Calu3 (cell line): ENCODE measurements around the gene SMCO4. TPM values are rescaled to one million over a fixed set of nuclear protein-coding genes. Genes with fewer than 3 reads are reported as not detected.

Source experiments
- BruUV-seq: library from RNA; stranded (reverse); fragments of 400-500 nt; replicated peaks from 2 replicates; lab custom pipeline; 2021; lab: Mats Ljungman, UMichigan
- CTCF ChIA-PET: fragments of 300-600 bp; sonication (Branson Sonifier 250); formaldehyde crosslinking; loops from one replicate; lab custom pipeline; 2022; ENCODE audit warnings: antibody characterized with exemption; lab: Charles Lee
- DNase-seq: peaks from one replicate; pipeline ENCODE4 v3.0.0; 2022
- H3K27ac Mint-ChIP-seq: one replicate; pipeline ENCODE4 v1.8.0; 2022; ENCODE audit warnings: mixed read lengths; ENCODE audit not compliant: unreplicated experiment
- H3K27me3 Mint-ChIP-seq: one replicate; pipeline ENCODE4 v1.8.0; 2022; ENCODE audit warnings: mixed read lengths; ENCODE audit not compliant: unreplicated experiment
- H3K36me3 Mint-ChIP-seq: one replicate; pipeline ENCODE4 v1.8.0; 2022; ENCODE audit warnings: mild to moderate bottlenecking, moderate library complexity, mixed read lengths; ENCODE audit not compliant: insufficient read depth, unreplicated experiment
- H3K4me1 Mint-ChIP-seq: one replicate; pipeline ENCODE4 v1.8.0; 2022; ENCODE audit warnings: mild to moderate bottlenecking, low read depth, mixed read lengths; ENCODE audit not compliant: unreplicated experiment
- H3K4me3 Mint-ChIP-seq: one replicate; pipeline ENCODE4 v1.8.0; 2022; ENCODE audit warnings: mild to moderate bottlenecking, low read depth, moderate library complexity, mixed read lengths; ENCODE audit not compliant: unreplicated experiment
- H3K9me3 Mint-ChIP-seq: one replicate; pipeline ENCODE4 v1.8.0; 2022; ENCODE audit warnings: low read depth, mixed read lengths; ENCODE audit not compliant: unreplicated experiment
- CTCF ChIP-seq: fragments of 200-600 bp; IDR thresholded peaks from one replicate; pipeline ENCODE4 v1.8.0; 2022; ENCODE audit warnings: antibody characterized with exemption; ENCODE audit not compliant: unreplicated experiment
- intact Hi-C: fragments of 100-400 bp; cut with micrococcal nuclease; formaldehyde crosslinking; loops from one replicate; pipeline ENCODE4 v1.10.0; 2022; ENCODE audit not compliant: unreplicated experiment
- total RNA-seq: library from RNA; stranded (reverse); gene quantifications from 2 replicates; pipeline ENCODE4 v1.2.3, GENCODE V29; 2022

Gene SMCO4
- total RNA-seq, 1 experiment from 2014 or later = 16.4 TPM

- Mint-ChIP-seq H3K9me3 (no peaks in the 10 kb centered on the region), H3K27me3 (no peaks in the 10 kb centered on the region), H3K27ac (no peak overlapping the region), H3K36me3 (no peaks in the 10 kb centered on the region), H3K4me1 (peaks cover 24% of the 10 kb centered on the region), H3K4me3 (no peak overlapping the region)
- intact Hi-C loops = no loop called here
- BruUV-seq = no TSS peak
- CTCF ChIA-PET = no interaction called here
- TF ChIP-seq CTCF = no peak
- DNase-seq = no peak
Observed at GRCh38 chr11:93497596-93497995, 45.6 kb downstream of the SMCO4 start.

GRCh38 chr11:93494357-93494756 is 48.8 kb downstream of the SMCO4 start:
- Mint-ChIP-seq H3K27ac (no peak overlapping the region), H3K4me3 (no peak overlapping the region), H3K4me1 (peaks cover 31% of the 10 kb centered on the region), H3K27me3 (no peaks in the 10 kb centered on the region), H3K36me3 (no peaks in the 10 kb centered on the region), H3K9me3 (no peaks in the 10 kb centered on the region)
- no peak for TF ChIP-seq CTCF
- CTCF ChIA-PET = no interaction called here
- no TSS peak for BruUV-seq
- DNase-seq = no peak
- intact Hi-C loops = no loop called here

GRCh38 chr11:93493252-93493897 is 49.8 kb downstream of the SMCO4 start:
- intact Hi-C loops = no loop called here

GRCh38 chr11:93492464-93493251 is 50.5 kb downstream of the SMCO4 start:
- BruUV-seq = no TSS peak
- no peak overlapping the region for H3K4me3 Mint-ChIP-seq
- no peak for TF ChIP-seq CTCF
- no peak overlapping the region for H3K27ac Mint-ChIP-seq
- no peaks in the 10 kb centered on the region for H3K9me3 Mint-ChIP-seq
- H3K27me3 Mint-ChIP-seq = no peaks in the 10 kb centered on the region
- DNase-seq = no peak
- CTCF ChIA-PET = no interaction called here
- H3K36me3 Mint-ChIP-seq = no peaks in the 10 kb centered on the region
- H3K4me1 Mint-ChIP-seq = peaks cover 21% of the 10 kb centered on the region
- intact Hi-C loops = no loop called here

More at GRCh38 chr11:93493252-93493897, 49.8 kb downstream of the SMCO4 start:
- CTCF ChIA-PET = no interaction called here
- Mint-ChIP-seq H3K36me3 (no peaks in the 10 kb centered on the region), H3K9me3 (no peaks in the 10 kb centered on the region), H3K4me1 (peaks cover 22% of the 10 kb centered on the region), H3K27me3 (no peaks in the 10 kb centered on the region), H3K4me3 (no peak overlapping the region), H3K27ac (no peak overlapping the region)
- no TSS peak for BruUV-seq
- peak; percentile 7 for DNase-seq
- TF ChIP-seq CTCF = no peak
